Fibroblast of skin of left biceps (primary cell): ENCODE measurements around the gene NDC1.
"Not testable (repeated sequence)": the region's sequence is repeated elsewhere in the genome, so short reads cannot be mapped to it uniquely, and the experiment has no call there.

Experiments used
- DNase-seq, 2 experiments: peaks; one replicate each; pipeline ENCODE4 v3.0.0-alpha.2; 2013; ENCODE audit warnings: low read depth in 2 of 2

NDC1 gene

DNA sequence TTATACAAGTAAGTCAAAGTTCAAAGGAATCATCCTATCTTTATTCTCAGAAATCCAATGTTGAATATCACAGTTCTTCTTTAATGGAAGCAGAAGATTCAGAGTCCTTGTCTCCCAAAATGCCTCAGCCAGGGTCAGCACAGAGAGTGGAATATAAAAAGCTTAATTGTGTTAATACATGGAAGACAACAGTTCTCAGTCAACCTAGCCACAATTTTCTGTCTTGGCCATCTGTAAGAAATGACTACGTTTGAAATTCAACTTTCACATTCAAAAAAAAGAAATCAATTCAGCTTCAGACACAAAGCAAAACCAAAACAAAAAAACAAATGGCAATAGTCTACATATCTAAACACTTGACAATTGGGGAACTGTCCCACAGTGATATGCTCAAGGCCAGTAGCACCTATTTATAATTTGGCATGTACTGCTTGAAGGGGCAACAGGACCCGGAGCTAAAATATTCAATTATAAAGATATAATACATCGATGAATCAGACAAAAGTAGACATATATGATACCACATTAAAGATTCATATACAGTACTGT is 71.8 kb downstream of the NDC1 start:
- DNase-seq = no peak

DNA sequence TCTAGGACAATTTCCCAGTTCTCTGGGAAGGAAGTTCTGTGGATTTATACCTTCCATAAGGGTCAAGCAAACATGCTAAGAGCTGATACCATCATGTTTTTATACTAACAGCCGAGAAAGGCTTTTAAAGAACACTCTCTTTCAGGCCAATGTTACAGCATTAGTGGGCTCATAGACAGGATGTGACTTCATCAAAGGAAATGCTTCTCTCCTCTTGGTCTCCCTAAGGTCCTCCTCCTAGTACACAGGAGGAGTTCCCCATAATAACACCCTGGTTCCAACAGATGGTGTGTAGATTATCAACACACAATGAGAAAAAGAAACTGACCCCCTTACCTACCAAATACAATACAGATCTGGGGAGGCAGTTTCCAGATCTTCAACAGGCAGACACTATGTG is 72.4 kb downstream of the NDC1 start:
- DNase-seq = peak in 1 of 2 experiments; percentile 23

DNA sequence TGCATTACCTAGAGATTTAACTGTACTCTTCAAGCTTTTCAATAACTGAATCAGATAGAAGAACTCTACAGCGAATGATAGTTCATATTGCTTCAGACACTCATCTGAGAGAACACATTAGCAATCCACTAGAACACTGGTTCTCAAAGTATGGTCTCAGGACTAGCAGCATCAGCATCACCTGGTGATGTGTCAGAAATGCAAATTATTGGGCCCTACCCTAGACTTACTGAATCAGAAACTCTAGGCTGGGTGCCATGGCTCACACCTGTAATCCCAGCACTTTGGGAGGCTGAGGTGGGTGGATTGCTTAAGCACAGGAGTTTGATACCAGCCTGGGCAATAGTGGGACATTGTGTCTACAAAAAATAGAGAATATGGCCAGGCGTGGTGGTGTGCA is 74.2 kb downstream of the NDC1 start:
- DNase-seq = no peak

DNA sequence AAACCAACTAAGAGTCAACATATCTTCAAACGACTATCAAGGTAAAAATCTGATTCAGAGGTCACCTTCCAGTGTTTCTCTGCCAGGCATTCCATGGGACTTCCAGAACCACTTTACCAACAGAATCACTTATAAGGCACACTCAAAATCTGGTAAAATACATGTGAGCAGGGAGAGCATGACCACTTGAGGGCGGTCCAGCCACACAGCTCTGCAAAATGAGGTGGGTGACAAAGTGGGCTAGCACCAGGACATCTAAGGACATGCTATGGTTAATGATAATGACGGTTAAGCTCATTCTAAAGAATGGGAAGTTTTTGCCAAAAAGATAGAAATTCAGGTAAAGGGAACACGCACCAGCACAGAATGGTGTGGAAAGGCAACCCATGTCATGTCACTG is 74.6 kb downstream of the NDC1 start:
- DNase-seq = no peak

DNA sequence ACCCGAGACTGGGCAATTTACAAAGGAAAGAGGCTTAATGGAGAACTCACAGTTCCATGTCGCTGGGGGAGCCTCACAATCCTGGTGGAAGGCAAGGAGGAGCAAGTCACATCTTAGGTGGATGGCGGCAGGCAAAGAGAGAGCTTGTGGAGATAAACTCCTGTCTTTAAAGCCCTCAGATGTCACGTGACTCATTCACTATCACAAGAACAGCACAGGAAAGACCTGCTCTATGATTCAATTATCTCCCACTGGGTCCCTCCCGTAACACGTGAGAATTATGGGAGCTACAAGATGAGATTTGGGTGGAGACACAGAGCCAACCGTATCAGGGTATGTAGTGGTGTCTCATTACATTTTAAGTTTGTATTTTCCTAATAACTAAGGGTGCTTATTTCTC is 77.6 kb downstream of the NDC1 start:
- not testable (repeated sequence) for DNase-seq

DNA sequence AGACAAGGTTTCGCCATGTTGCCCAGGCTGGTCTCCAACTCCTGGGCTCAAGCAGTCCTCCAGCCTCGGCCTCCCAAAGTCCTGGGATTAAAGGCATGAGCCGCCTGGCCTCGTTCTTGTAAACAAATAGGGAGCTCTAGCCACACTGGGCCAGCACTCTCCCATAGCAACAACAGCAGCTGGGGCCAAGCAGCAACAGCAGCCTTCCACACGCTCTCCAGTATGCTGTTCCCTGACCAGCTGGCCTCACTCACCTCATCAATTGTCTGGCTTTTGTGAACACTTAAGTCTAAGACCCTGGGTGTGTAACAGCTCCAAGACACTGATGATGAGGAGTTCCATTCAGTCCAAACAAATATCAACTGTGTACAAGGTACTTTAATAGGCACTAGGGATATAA is 82.2 kb downstream of the NDC1 start:
- no peak for DNase-seq

DNA sequence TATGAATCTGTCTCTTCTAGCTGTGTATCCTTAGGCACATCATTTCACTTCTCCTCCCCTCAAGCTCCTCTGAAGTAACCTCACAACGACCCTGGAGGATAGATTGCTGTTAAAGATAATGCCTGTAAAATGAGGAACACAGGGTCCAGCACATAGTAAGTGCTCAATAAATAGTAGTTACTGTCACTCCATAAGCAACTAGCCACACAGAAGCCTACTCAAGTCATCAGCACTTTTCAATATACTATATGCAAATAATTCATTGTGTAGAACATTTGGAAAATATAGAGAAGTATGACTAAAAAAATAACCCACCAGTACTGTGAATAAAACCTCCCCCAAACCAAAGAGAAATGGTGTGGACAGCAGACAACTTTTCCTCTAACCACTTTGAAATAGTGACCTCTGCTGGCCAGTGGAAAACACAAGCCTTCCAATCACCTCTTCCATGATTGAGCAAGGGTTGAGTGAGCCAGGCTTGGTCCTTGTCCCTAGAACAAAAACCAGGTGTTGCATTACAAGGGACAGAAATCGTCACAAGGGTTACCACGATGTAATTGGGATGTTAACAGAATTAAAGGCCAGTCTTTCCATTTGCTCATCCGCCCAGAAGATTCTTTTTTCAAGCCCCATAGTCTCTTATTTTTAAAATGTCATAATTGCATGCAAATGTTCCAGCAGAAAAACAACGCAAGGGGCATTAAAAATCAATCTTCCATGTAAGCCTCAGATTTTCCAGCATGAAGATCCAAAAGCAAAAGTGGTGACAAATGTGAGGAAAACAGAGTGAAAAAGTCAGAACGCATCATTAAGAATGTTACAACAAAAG is 83.4 kb downstream of the NDC1 start:
- no peak for DNase-seq

DNA sequence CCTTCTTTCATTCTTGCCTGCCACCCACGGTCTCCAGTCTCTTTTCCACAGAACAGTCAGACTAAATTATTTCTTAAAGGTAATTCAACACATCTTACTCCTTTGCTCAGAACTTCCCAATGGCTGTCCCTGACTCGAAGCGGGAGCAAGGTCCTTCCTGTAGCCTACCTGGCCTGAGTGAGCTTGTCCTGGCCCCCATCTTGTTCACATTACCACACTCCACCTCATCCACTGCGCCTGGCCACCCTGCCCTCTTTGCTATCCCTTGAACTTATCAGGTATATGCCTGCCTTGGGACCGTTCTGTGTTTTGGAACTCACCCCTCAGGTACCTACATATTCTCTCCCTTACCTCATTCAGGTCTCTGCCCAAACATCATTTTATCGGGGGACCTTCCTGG is 85.8 kb downstream of the NDC1 start:
- no peak for DNase-seq

DNA sequence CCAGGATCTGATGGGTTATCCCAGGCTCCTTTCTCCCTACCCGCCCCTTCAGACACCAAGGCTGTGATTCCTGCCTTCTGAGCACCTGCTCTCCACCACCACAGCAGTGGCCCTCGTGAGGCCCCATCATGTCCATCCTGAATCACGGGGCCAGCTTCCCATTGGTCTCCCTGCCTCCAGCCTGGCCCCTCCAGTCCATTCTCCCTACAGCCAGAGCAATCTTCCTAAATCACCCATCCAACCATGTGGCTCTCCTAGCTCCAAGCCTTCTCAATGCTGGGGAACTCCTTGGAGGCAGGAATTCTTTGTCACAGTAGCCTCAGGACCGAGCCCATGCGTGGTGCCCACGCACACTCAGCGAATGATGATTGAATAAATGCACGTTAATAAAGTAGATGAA is 90.3 kb downstream of the NDC1 start:
- no peak for DNase-seq

DNA sequence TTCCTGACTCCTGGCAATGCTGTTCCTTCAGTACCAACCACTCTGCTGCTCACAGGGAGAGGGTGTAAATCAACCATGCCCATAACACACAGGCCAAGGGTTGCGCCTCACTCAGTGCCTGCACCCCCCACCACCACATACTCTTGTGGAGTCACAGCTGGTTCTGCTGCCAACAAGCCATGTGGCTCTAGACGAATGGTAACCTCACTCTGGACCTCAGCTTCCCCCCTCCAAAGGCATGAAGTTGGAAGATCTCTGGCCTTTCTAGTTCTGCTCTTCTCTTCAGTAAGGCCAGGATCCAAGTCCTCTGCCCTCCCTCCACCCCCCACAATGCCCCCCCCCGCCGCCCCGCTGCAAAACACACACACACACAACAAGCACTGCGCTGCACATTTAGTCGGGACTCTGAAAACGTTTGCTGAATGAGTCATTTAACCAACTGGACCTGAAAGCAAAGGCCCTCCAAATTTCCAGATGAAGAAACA is 97.4 kb downstream of the NDC1 start:
- peak in 1 of 2 experiments; percentile 69 for DNase-seq

DNA sequence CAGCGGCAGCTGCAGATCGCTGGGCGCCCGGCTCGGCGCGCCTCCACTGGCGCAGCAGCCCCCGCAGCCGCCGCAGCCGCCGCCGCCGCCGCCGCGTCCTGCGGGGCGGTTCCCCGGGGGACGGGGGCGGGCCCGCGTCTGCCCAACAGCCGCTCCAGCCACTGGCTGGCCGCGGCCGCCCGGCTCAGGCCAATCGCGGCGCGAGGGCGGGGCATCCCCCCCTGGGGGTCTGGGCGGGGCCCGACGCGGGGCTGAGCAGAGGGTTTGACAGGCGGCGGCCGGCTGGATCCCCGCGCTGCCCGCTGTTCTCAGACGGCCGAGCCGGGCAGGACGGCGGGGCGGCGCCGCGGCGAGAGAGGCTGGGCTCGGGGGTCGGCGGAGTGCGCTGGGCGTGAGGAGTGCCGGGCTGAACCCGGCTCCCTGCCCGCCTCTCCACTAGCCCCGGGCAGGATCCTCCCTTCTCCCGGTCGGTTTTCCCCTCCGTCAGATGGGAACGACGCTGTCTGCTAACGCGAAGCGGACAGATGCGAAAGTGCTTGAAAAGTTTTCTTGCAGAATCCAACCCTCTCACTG is 98.9 kb downstream of the NDC1 start, which contains the start of gene GLIS1:
GLIS1 (minus strand) TSS at position 56 of the 573 bp plus-strand sequence. CDS start 1,100 bp downstream, outside the sequence.
- DNase-seq = peak; percentile 71 to 75

DNA sequence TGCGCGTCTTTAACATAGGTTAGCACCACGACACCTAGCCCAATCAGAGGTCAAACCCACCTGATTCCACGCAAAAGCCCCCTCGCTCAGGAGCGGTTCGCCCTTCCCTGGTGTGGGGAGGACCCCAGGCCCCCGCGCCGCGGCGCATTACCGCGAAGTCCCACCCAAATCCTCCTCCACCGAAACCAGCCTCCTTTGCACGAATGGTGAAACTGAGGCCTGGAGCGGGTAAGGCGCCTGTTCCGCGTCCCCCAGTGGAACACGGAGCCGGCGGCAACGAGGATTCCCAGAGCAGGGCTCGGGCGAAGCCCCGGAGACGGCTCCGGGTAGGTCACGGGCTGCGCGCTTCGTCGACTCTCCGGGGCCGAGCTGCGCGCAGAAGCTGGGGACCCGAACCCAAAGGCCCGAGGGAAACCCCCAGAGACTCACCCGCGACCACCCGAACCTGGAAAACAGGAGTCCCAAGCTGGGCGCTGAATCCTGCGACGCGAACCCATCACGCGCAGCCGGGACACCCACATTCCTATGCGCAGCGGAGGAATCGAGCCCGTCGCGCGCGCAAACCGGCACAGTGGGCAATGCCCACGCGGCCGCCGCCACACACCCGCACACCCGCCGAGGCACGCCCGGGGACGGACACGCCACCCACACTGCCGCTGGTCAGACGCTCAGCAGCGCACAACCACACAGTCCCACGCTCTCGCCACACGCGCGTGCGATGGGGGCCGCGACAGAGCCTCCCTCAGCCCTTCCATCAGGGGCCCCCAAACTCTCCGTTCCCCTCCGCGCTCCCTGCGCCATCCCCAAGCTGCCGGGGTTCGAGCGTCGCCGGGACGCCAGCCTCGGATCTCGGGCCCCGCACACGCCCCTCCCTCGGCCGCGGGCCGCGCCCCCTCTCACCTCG is 99.6 kb downstream of the NDC1 start:
- DNase-seq = no peak

DNA sequence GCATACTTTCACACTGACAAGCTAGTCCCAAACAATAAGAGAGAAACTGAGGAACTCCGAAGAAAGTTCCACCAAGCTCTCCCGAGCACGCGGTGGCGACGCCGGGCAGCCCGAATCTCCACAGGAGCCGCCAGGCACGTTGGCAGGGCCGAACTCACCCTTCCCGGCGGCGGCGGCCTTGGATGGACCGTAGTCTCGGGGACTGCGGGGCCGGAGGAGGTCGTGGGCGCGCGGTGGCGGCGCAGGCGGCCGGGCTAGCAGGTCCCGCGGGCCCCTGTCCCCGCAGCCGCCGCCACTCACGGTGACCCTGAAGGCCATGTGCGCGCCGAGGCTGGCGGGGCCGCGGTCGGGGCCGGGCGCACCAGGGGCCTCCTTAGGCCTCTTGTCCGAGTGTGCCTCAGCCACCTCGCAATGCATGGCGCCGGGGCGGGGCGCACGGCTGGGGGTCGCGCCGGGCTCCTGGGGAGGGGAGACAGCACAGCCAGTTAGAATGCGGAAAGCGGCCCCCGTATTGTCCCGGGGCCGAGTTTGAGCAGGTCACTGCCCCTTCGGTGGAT is 100.4 kb downstream of the NDC1 start:
- DNase-seq = no peak

DNA sequence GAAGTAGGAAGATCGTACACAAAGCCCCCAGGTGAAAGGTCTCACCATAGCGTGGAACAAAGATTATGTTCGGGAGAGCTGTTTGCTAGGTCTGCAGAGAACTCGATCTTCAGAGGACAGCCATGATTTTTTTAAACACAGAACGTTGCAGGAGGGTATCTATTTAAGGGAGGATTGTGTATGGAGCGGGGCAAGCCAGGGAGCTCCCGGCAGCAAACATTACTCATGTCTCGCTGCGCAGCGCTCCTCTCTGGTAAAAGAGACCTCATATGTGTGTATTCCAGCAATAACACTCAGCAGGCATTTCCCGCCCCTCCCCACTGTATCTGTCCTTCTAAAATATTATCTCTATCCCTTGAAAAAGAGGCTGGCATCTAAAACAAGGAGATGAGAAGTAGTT is 101.8 kb downstream of the NDC1 start:
- DNase-seq = no peak

DNA sequence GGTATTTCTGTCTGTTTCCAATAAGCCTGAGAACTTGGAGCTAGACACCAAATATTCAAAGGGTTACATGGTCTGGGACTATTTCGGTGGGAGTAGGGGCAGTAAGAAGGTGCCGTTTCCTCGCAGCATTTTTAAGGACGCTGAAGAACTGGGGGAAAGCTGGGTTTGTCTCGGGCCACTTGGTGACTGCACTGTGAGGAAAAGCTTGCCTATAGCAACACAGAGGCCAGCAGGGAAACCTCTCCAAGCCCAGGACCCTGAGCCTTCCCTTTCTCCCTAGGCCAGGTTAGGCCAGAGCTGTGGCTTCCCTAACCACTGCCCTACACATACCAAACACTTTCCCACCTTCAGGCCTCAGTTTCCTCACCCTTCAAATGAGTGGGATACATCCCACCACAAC is 102.4 kb downstream of the NDC1 start:
- no peak for DNase-seq

DNA sequence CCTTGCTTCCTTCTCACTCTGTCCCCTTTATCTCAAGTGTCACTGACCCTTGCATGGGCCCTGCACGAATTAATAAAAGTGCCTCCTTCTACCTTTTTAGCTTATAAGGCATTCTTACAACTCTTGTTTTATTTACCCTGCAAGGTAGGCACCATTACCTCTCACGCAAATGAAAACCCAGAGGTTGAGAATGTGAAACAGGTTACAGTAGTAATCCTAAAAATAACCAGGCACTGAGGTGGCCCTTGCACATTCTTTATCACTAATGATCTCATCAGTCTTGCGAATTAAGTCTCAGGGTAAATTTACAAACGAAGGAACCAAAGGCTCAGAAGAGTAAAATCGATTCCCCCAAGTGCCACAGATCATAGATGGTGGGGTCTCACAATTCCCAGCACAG is 102.8 kb downstream of the NDC1 start:
- no peak for DNase-seq

DNA sequence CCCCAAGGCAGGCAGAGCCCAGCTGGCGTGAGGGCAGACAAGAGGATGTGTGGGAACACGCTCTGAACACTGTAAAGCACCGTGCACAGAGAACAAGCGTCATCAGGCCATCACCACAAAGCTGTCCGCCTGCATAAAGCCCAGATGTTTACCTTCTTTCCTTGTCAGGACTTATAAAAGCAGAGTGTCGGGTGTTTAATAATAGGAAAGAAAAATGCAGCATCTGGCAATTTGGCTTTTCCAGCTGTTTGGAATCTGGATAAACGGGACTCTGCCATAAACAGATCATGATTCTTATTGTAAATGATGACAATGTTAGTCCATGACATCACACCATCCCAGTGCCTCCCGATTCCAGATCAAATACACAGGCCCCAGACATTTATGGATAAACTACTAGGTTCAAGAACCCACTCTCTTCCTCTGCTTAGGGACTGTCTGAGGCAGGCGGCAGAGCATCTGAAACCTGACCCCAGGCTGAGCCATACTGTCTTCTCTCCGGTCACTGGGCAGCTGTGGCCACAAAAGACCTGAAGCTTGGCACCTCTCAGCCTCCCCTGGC is 103.4 kb downstream of the NDC1 start:
- DNase-seq = no peak

DNA sequence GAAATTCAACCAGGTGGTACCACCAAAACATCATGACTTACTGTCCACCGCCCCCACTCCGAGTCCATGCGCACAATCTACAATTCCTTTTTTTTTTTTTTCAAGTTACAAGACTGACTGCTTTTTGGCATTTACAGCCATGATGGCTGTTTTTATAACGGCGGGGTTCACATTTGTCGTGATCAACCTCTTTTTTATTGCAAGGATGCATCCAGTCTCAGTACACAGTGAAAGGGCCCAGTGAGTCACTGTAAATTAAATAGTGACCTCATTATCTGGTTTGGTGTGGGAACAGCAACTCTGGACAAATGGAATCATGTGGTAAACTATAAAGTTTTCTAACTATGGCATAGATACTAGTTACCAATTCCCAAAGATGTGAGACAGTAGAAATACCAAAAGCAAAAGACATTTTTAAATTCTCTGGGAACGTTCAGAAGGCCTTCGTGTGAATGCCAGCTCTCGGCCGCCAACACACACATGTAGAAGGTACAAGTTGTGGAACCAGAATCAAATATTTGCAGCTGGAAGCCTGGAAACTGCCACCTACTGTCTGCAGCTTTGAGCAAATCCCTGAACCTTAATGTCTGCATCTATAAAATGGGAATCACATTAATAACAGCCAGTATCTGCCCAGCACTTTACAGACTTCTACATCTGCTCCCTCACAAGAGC is 104.0 kb downstream of the NDC1 start:
- no peak for DNase-seq

DNA sequence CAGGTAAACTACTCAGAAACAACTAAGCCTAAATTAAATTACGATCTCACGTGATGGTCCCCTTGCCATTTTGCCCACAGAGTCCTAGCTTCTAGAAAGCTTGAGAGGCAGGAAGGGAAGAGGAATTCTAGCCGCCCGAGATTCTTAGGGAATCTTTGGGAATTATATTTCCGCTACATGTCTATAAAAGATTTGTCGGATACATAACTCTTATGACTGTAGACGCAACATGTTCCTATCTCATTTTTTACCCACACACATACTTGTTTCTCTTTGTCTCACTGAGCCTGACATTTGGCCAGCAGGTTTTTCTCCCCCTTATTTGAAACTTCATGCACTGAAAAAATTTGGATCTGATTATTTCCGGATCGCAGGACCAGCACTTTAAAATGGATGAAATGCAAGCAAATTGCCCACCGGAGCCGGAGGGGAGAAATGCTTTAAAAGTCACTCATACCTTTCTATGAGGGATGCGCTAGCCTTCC is 104.6 kb downstream of the NDC1 start:
- DNase-seq = no peak

DNA sequence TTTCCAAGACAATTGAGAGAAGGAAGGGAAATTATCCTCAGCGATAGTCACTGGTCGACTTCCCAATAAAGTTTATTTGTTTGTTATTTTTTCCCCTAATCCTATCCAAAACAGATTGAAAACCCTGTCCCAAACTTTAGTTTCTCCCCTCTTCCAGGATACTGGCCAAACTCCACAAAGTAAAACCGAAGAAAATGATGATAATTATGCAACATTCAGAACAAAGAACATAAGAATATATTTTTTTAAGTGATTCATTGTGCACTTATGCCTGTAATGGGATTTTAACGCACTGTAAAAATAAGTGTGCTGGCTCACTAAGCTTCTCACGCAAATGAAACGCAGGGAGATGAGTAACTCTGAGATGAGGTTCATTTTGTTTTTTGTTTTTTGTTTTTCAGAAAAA is 105.2 kb downstream of the NDC1 start:
- DNase-seq = peak; percentile 86

DNA sequence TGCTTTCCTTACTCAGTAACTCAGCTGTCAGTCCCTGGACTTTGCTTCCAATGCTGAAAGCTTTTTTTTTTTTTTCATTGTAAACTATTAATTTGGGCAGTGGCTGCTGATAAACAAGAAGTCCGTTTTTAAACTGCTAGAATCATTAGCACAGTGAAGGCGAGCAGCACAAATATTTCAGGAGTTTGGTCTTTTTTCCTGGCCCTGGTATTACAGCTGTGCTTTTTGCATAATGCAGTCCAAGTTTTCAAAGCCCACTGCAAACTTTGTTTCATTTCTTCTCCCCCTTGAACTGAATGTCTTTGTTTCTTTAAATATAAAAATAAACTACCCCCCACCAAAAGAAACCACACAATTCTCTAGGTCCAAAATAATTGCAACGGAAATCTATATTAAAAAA is 105.7 kb downstream of the NDC1 start:
- DNase-seq = no peak
